Measurements from ENCODE around the gene STK24.

DNA sequence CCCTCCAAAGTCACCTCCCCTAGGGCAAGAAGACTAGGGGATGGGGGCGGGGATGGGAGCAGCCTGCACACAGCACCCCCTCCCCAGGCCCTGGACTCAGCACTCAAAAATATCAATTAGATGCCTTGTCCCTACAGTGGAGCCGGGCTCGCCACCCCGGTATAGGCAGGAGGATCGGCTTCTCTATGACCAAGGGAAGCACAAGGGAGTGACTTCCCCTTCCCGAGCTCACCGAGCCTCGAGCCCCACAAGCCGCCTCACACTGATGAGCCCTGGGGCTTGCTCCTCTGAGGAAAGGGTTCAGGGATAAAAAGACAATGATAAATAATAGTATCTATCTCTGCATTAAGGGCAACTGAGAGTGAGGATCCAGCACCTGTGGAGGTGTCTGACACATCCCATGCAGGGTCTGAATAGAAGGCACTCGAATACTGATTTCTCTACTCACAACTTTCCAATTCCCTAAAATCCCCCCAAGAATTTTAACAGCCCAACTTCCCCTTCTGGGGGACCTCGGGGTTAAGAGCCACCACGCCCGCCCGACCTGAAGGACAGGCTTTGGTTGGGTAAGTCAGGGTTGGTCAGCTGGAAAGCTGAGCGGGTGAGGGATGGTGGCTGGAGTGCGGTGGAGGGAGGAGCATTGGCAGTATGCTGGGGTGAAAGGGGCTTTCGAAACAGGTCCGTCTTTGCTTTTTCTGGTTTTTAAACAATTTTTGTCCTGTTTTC lies 51.3 kb downstream of the STK24 start:
- TF ChIP-seq EZH2 (IDR thresholded peaks at IDR 0.05; ENCODE audit: borderline replicate concordance, low read depth, low read length, poor library complexity, severe bottlenecking), result no peak
- TF ChIP-seq, protein P1, sequence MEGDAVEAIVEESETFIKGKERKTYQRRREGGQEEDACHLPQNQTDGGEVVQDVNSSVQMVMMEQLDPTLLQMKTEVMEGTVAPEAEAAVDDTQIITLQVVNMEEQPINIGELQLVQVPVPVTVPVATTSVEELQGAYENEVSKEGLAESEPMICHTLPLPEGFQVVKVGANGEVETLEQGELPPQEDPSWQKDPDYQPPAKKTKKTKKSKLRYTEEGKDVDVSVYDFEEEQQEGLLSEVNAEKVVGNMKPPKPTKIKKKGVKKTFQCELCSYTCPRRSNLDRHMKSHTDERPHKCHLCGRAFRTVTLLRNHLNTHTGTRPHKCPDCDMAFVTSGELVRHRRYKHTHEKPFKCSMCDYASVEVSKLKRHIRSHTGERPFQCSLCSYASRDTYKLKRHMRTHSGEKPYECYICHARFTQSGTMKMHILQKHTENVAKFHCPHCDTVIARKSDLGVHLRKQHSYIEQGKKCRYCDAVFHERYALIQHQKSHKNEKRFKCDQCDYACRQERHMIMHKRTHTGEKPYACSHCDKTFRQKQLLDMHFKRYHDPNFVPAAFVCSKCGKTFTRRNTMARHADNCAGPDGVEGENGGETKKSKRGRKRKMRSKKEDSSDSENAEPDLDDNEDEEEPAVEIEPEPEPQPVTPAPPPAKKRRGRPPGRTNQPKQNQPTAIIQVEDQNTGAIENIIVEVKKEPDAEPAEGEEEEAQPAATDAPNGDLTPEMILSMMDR (conservative IDR thresholded peaks at IDR 0.05; ENCODE audit: low read depth, low read length), result no peak

Measured in A673 (cell line).